HL-60 (cell line): ENCODE measurements around the gene PPM1H.

Experiments
- SPI1 ChIP-seq: IDR thresholded peaks from 2 replicates; pipeline ENCODE4 v1.6.1; 2012; ENCODE audit warnings: low read depth, mild to moderate bottlenecking, borderline replicate concordance
- TF ChIP-seq, protein P1 (sequence below): IDR thresholded peaks from one replicate; pipeline ENCODE4 v1.5.1; 2011; ENCODE audit warnings: low read length, control low read depth, inconsistent platforms; ENCODE audit not compliant: insufficient read depth

DNA sequence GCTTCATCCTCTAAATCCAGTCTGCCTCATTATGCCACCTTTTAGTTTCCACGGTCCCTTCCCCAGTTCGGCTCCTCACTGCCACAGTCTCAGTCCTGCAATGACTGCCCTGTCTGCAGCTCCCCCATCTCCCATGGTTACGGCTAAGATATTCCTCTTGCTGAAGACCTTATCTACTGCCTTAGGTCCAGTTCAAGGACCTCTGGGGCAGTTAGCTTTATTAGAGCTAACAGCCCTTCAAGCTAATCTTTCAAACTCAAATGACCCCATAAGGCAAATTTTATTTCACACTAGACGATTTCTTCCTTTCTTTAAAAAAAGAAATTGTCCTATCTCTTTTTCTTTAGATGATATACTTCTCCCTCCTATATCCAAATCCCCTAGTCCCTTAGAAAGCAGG is 253.6 kb downstream of the PPM1H start:
- TF ChIP-seq, protein P1, sequence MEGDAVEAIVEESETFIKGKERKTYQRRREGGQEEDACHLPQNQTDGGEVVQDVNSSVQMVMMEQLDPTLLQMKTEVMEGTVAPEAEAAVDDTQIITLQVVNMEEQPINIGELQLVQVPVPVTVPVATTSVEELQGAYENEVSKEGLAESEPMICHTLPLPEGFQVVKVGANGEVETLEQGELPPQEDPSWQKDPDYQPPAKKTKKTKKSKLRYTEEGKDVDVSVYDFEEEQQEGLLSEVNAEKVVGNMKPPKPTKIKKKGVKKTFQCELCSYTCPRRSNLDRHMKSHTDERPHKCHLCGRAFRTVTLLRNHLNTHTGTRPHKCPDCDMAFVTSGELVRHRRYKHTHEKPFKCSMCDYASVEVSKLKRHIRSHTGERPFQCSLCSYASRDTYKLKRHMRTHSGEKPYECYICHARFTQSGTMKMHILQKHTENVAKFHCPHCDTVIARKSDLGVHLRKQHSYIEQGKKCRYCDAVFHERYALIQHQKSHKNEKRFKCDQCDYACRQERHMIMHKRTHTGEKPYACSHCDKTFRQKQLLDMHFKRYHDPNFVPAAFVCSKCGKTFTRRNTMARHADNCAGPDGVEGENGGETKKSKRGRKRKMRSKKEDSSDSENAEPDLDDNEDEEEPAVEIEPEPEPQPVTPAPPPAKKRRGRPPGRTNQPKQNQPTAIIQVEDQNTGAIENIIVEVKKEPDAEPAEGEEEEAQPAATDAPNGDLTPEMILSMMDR: no peak
- no peak for TF ChIP-seq SPI1
